ENCODE measurements around the gene CBY2. TPM values are rescaled to one million over a fixed set of nuclear protein-coding genes. Genes with fewer than 3 reads are reported as not detected.

CBY2 gene
- total and polyA plus RNA-seq, 10 of the 15 experiments (the other 5 are each of a cell fraction or from before 2014, with no cell fraction given): 0.08 to 0.64 (median 0.23) TPM; not detected in 6

DNA sequence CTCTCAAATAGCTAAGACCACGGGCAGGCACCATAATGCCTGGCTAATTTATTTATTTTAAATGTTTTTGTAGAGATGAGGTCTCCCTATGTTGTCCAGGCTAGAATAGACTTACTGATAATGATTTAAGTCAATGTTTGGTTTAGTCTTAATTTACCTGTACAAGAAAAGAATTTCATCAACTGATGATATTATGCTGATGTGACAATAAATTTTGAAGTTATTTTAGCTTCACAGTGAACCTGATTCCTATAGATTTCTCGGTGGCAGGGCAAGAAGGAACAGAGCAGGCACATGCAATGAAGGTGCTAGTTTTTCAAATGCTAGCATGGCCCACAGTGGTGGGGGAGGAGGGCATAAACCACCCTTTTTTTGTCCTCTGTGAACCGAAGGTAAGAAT lies 42.6 kb upstream of the CBY2 start:
- H2AFZ ChIP-seq (ENCODE audit: control insufficient read depth, low read depth, low read length): no peak overlapping the region
- CTCF ChIA-PET: interaction anchor here (0.6 to 0.8 kb wide), 3 partner anchors 58 to 536 kb away, joined by 3 read pairs; no protein-coding TSS in a partner anchor
- BruUV-seq (replicated peaks): no TSS peak
- H3K27ac ChIP-seq (ENCODE audit: control insufficient read depth, insufficient read depth): no peak overlapping the region
- FAIRE-seq: no peak
- intact Hi-C loops (cut with micrococcal nuclease; ENCODE audit: unreplicated experiment): no loop called here
- H3K4me1 ChIP-seq (ENCODE audit: control insufficient read depth, insufficient read depth, low read length): no peaks in the 10 kb centered on the region
- H4K20me1 ChIP-seq (ENCODE audit: control insufficient read depth, insufficient read depth): no peaks in the 10 kb centered on the region
- no peak overlapping the region for H3K9ac ChIP-seq (ENCODE audit: control insufficient read depth, insufficient read depth, low read length)
- no peak overlapping the region for H3K4me2 ChIP-seq (ENCODE audit: control insufficient read depth, insufficient read depth)
- DNase-seq (ENCODE audit: low read depth, low spot score): no peak
- no peaks in the 10 kb centered on the region for H3K27me3 ChIP-seq (replicated peaks in 1 of 2; ENCODE audit: control insufficient read depth in 2 of 2, insufficient read depth in 2 of 2, low read length in 1 of 2)
- SMC1A ChIA-PET (ENCODE audit: uncharacterized antibody, unreplicated experiment): no interaction called here
- in situ Hi-C loops (cut with MboI): no loop called here
- no peaks in the 10 kb centered on the region; the same call in 1 of the 3 replicates for H3K9me3 ChIP-seq (replicated peaks; ENCODE audit: control insufficient read depth, insufficient read depth, low read length)
- TF ChIP-seq CHD1 (IDR thresholded peaks at IDR 0.05; ENCODE audit: low read depth, low read length) (no peak), JUND (IDR thresholded peaks at IDR 0.05; ENCODE audit: low read depth, low read length) (no peak), ASH2L (IDR thresholded peaks at IDR 0.05; ENCODE audit: borderline replicate concordance, low read depth) (no peak), MTA2 (IDR thresholded peaks at IDR 0.05; ENCODE audit: low read depth) (no peak), BCL11A (IDR thresholded peaks at IDR 0.05; ENCODE audit: low read depth, low read length) (no peak), YY1 (IDR thresholded peaks at IDR 0.05; ENCODE audit: low read depth, low read length) (no peak), CREB1 (IDR thresholded peaks at IDR 0.05; ENCODE audit: low read depth) (no peak), RFX5 (IDR thresholded peaks at IDR 0.05; ENCODE audit: low read depth, low read length) (no peak), SMAD5 (IDR thresholded peaks at IDR 0.05; ENCODE audit: low read depth) (no peak)
- TF ChIP-seq, protein P1, sequence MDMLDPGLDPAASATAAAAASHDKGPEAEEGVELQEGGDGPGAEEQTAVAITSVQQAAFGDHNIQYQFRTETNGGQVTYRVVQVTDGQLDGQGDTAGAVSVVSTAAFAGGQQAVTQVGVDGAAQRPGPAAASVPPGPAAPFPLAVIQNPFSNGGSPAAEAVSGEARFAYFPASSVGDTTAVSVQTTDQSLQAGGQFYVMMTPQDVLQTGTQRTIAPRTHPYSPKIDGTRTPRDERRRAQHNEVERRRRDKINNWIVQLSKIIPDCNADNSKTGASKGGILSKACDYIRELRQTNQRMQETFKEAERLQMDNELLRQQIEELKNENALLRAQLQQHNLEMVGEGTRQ (IDR thresholded peaks at IDR 0.05; ENCODE audit: borderline replicate concordance, low read depth, low read length): no peak
- TF ChIP-seq, protein P2, sequence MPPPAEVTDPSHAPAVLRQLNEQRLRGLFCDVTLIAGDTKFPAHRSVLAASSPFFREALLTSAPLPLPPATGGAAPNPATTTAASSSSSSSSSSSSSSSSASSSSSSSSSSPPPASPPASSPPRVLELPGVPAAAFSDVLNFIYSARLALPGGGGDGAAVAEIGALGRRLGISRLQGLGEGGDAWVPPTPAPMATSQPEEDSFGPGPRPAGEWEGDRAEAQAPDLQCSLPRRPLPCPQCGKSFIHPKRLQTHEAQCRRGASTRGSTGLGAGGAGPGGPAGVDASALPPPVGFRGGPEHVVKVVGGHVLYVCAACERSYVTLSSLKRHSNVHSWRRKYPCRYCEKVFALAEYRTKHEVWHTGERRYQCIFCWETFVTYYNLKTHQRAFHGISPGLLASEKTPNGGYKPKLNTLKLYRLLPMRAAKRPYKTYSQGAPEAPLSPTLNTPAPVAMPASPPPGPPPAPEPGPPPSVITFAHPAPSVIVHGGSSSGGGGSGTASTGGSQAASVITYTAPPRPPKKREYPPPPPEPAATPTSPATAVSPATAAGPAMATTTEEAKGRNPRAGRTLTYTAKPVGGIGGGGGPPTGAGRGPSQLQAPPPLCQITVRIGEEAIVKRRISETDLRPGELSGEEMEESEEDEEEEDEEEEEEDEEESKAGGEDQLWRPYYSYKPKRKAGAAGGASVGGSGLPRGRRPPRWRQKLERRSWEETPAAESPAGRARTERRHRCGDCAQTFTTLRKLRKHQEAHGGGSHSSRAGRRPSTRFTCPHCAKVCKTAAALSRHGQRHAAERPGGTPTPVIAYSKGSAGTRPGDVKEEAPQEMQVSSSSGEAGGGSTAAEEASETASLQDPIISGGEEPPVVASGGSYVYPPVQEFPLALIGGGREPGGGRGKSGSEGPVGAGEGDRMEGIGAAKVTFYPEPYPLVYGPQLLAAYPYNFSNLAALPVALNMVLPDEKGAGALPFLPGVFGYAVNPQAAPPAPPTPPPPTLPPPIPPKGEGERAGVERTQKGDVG (CRISPR knock-in tag; IDR thresholded peaks at IDR 0.05): no peak
- no peaks in the 10 kb centered on the region for H3K36me3 ChIP-seq (ENCODE audit: control insufficient read depth in 2 of 2, insufficient read depth in 2 of 2, low read length in 1 of 2)
- H3K4me3 ChIP-seq: no peak overlapping the region
- POLR2A ChIA-PET: no interaction called here
- ATAC-seq: no peak
- no peaks in the 10 kb centered on the region for H3K79me2 ChIP-seq (ENCODE audit: control insufficient read depth, insufficient read depth, low read length)
- RAD21 ChIA-PET (ENCODE audit: unreplicated experiment): no interaction called here
- 69% methylated on average over 3 of the region's 3 CpGs for WGBS (ENCODE audit: insufficient coverage, insufficient replicate concordance, low lambda C conversion rate, missing lambda C conversion rate)

All from GM12878 (cell line).